Activated CD4-positive, alpha-beta T cell treated with anti-CD3 and anti-CD28 coated beads, Interleukin-2, amount 10 ng/mL, durations not matched to agents 7 days and 5 days (primary cell): ENCODE data around the gene B3GALT5. TPM values are rescaled to one million over a fixed set of nuclear protein-coding genes. Genes with fewer than 3 reads are reported as not detected.

Source experiments
- CTCF ChIA-PET: fragments of 350-600 bp; sonication (Branson Sonifier 250); formaldehyde crosslinking; loops from one replicate; lab custom pipeline; 2021; ENCODE audit warnings: antibody characterized with exemption; lab: Charles Lee
- POLR2A ChIA-PET: fragments of 350-600 bp; sonication (Branson Sonifier 250); formaldehyde crosslinking; loops from one replicate; lab custom pipeline; 2021; ENCODE audit warnings: antibody characterized with exemption; lab: Charles Lee
- DNase-seq: peaks from one replicate; pipeline ENCODE4 v3.0.0-alpha.2; 2020
- H3K27ac Mint-ChIP-seq: one replicate; pipeline ENCODE4 v1.8.0; 2021; ENCODE audit warnings: mild to moderate bottlenecking, moderate library complexity, mixed read lengths
- H3K27me3 Mint-ChIP-seq: one replicate; pipeline ENCODE4 v1.8.0; 2021; ENCODE audit warnings: mixed read lengths
- H3K36me3 Mint-ChIP-seq: one replicate; pipeline ENCODE4 v1.8.0; 2021; ENCODE audit warnings: low read depth, mixed read lengths
- H3K4me1 Mint-ChIP-seq: one replicate; pipeline ENCODE4 v1.8.0; 2021; ENCODE audit warnings: mixed read lengths
- H3K4me3 Mint-ChIP-seq: one replicate; pipeline ENCODE4 v1.8.0; 2021; ENCODE audit warnings: mild to moderate bottlenecking, moderate library complexity, mixed read lengths
- H3K9me3 Mint-ChIP-seq: one replicate; pipeline ENCODE4 v1.8.0; 2021; ENCODE audit warnings: mixed read lengths
- total RNA-seq, 2 experiments: library from RNA; stranded (reverse); gene quantifications; one replicate each; pipeline ENCODE4 v1.2.3, GENCODE V29; 2021

Gene B3GALT5
- total RNA-seq, 2 experiments from 2014 or later, result not detected

- H3K4me3 Mint-ChIP-seq, result no peak overlapping the region
- no peaks in the 10 kb centered on the region for H3K9me3 Mint-ChIP-seq
- no peak for DNase-seq
- POLR2A ChIA-PET, result no interaction called here
- no peaks in the 10 kb centered on the region for H3K4me1 Mint-ChIP-seq
- no peaks in the 10 kb centered on the region for H3K36me3 Mint-ChIP-seq
- H3K27me3 Mint-ChIP-seq, result no peaks in the 10 kb centered on the region
- CTCF ChIA-PET, result no interaction called here
- no peak overlapping the region for H3K27ac Mint-ChIP-seq
Observed at GRCh38 chr21:39640754-39641153, 28.0 kb downstream of the B3GALT5 start.

- Mint-ChIP-seq H3K27ac (no peak overlapping the region), H3K9me3 (no peaks in the 10 kb centered on the region), H3K36me3 (no peaks in the 10 kb centered on the region), H3K4me1 (no peaks in the 10 kb centered on the region), H3K4me3 (no peak overlapping the region), H3K27me3 (no peaks in the 10 kb centered on the region)
- ChIA-PET POLR2A (no interaction called here), CTCF (no interaction called here)
- no peak for DNase-seq
Observed at GRCh38 chr21:39641827-39642450, 29.2 kb downstream of the B3GALT5 start.

GRCh38 chr21:39644062-39644560, 31.4 kb downstream of the B3GALT5 start:
- H3K27ac Mint-ChIP-seq, result no peak overlapping the region
- no peaks in the 10 kb centered on the region for H3K27me3 Mint-ChIP-seq
- CTCF ChIA-PET, result no interaction called here

GRCh38 chr21:39645331-39645730, 32.6 kb downstream of the B3GALT5 start:
- Mint-ChIP-seq H3K27ac (no peak overlapping the region), H3K4me3 (no peak overlapping the region), H3K9me3 (no peaks in the 10 kb centered on the region), H3K4me1 (no peaks in the 10 kb centered on the region), H3K27me3 (no peaks in the 10 kb centered on the region), H3K36me3 (no peaks in the 10 kb centered on the region)
- DNase-seq, result no peak
- POLR2A ChIA-PET, result no interaction called here
- CTCF ChIA-PET, result no interaction called here

More at GRCh38 chr21:39644062-39644560, 31.4 kb downstream of the B3GALT5 start:
- no peaks in the 10 kb centered on the region for H3K9me3 Mint-ChIP-seq
- no peak for DNase-seq
- POLR2A ChIA-PET, result no interaction called here
- H3K36me3 Mint-ChIP-seq, result no peaks in the 10 kb centered on the region
- H3K4me1 Mint-ChIP-seq, result no peaks in the 10 kb centered on the region
- no peak overlapping the region for H3K4me3 Mint-ChIP-seq

GRCh38 chr21:39647476-39647875, 34.7 kb downstream of the B3GALT5 start:
- ChIA-PET CTCF (no interaction called here), POLR2A (no interaction called here)
- no peaks in the 10 kb centered on the region for H3K36me3 Mint-ChIP-seq
- peaks cover 3% of the 10 kb centered on the region for H3K9me3 Mint-ChIP-seq
- no peaks in the 10 kb centered on the region for H3K4me1 Mint-ChIP-seq
- no peak overlapping the region for H3K4me3 Mint-ChIP-seq
- H3K27me3 Mint-ChIP-seq, result no peaks in the 10 kb centered on the region
- no peak overlapping the region for H3K27ac Mint-ChIP-seq
- DNase-seq, result no peak

- ChIA-PET CTCF (no interaction called here), POLR2A (no interaction called here)
- no peaks in the 10 kb centered on the region for H3K4me1 Mint-ChIP-seq
- H3K9me3 Mint-ChIP-seq, result peaks cover 6% of the 10 kb centered on the region
- H3K27ac Mint-ChIP-seq, result no peak overlapping the region
- H3K27me3 Mint-ChIP-seq, result no peaks in the 10 kb centered on the region
- DNase-seq, result no peak
- no peak overlapping the region for H3K4me3 Mint-ChIP-seq
- H3K36me3 Mint-ChIP-seq, result no peaks in the 10 kb centered on the region
Observed at GRCh38 chr21:39648879-39649278, 36.1 kb downstream of the B3GALT5 start.

- no peaks in the 10 kb centered on the region for H3K4me1 Mint-ChIP-seq
- POLR2A ChIA-PET, result no interaction called here
- no peaks in the 10 kb centered on the region for H3K27me3 Mint-ChIP-seq
- no peak for DNase-seq
- CTCF ChIA-PET, result no interaction called here
- no peak overlapping the region for H3K27ac Mint-ChIP-seq
- H3K36me3 Mint-ChIP-seq, result no peaks in the 10 kb centered on the region
- H3K9me3 Mint-ChIP-seq, result peaks cover 7% of the 10 kb centered on the region
- no peak overlapping the region for H3K4me3 Mint-ChIP-seq
Observed at GRCh38 chr21:39649526-39649925, 36.8 kb downstream of the B3GALT5 start.

GRCh38 chr21:39650306-39650705, 37.6 kb downstream of the B3GALT5 start:
- Mint-ChIP-seq H3K9me3 (peaks cover 7% of the 10 kb centered on the region), H3K4me1 (no peaks in the 10 kb centered on the region), H3K36me3 (no peaks in the 10 kb centered on the region), H3K27ac (no peak overlapping the region), H3K27me3 (no peaks in the 10 kb centered on the region), H3K4me3 (no peak overlapping the region)
- no peak for DNase-seq
- CTCF ChIA-PET, result no interaction called here
- POLR2A ChIA-PET, result no interaction called here

GRCh38 chr21:39650801-39651200, 38.1 kb downstream of the B3GALT5 start:
- POLR2A ChIA-PET, result no interaction called here
- no peaks in the 10 kb centered on the region for H3K4me1 Mint-ChIP-seq
- no peaks in the 10 kb centered on the region for H3K27me3 Mint-ChIP-seq
- CTCF ChIA-PET, result no interaction called here
- DNase-seq, result no peak
- no peaks in the 10 kb centered on the region for H3K36me3 Mint-ChIP-seq
- peaks cover 7% of the 10 kb centered on the region for H3K9me3 Mint-ChIP-seq
- no peak overlapping the region for H3K4me3 Mint-ChIP-seq
- no peak overlapping the region for H3K27ac Mint-ChIP-seq

- ChIA-PET CTCF (interaction anchor here (0.6 kb wide), 1 partner anchor 527 kb away, joined by 3 read pairs; no protein-coding TSS in a partner anchor), POLR2A (no interaction called here)
- H3K36me3 Mint-ChIP-seq, result no peaks in the 10 kb centered on the region
Observed at GRCh38 chr21:39651206-39651605, 38.5 kb downstream of the B3GALT5 start.

GRCh38 chr21:39654951-39655350, 42.2 kb downstream of the B3GALT5 start:
- no peaks in the 10 kb centered on the region for H3K4me1 Mint-ChIP-seq
- H3K4me3 Mint-ChIP-seq, result no peak overlapping the region
- no peak overlapping the region for H3K27ac Mint-ChIP-seq
- ChIA-PET CTCF (no interaction called here), POLR2A (no interaction called here)
- peaks cover 7% of the 10 kb centered on the region for H3K9me3 Mint-ChIP-seq
- DNase-seq, result no peak
- H3K36me3 Mint-ChIP-seq, result no peaks in the 10 kb centered on the region
- peaks cover 5% of the 10 kb centered on the region for H3K27me3 Mint-ChIP-seq

More at GRCh38 chr21:39651206-39651605, 38.5 kb downstream of the B3GALT5 start:
- H3K27ac Mint-ChIP-seq, result no peak overlapping the region
- H3K27me3 Mint-ChIP-seq, result no peaks in the 10 kb centered on the region
- no peak for DNase-seq
- H3K4me1 Mint-ChIP-seq, result no peaks in the 10 kb centered on the region
- peaks cover 7% of the 10 kb centered on the region for H3K9me3 Mint-ChIP-seq
- H3K4me3 Mint-ChIP-seq, result no peak overlapping the region

GRCh38 chr21:39655589-39655988, 42.8 kb downstream of the B3GALT5 start:
- H3K27me3 Mint-ChIP-seq, result peaks cover 6% of the 10 kb centered on the region
- H3K36me3 Mint-ChIP-seq, result no peaks in the 10 kb centered on the region
- H3K4me3 Mint-ChIP-seq, result no peak overlapping the region
- H3K4me1 Mint-ChIP-seq, result no peaks in the 10 kb centered on the region
- ChIA-PET POLR2A (no interaction called here), CTCF (no interaction called here)
- no peak overlapping the region for H3K27ac Mint-ChIP-seq
- DNase-seq, result no peak
- peaks cover 7% of the 10 kb centered on the region for H3K9me3 Mint-ChIP-seq

- Mint-ChIP-seq H3K27ac (no peak overlapping the region), H3K4me1 (no peaks in the 10 kb centered on the region), H3K27me3 (peaks cover 6% of the 10 kb centered on the region), H3K36me3 (no peaks in the 10 kb centered on the region), H3K4me3 (no peak overlapping the region), H3K9me3 (peaks cover 7% of the 10 kb centered on the region)
- no peak for DNase-seq
- POLR2A ChIA-PET, result no interaction called here
- CTCF ChIA-PET, result no interaction called here
Observed at GRCh38 chr21:39656209-39656608, 43.5 kb downstream of the B3GALT5 start.
